GM21619 (cell line): ENCODE results near the gene TPK1.
A peak's percentile ranks its signal among the peaks of the same experiment; 100 is the strongest.

Source experiments
- ATAC-seq: cut with Tn5 transposase; IDR thresholded peaks from one replicate; pipeline ENCODE4 v1.9.1; 2021; ENCODE audit not compliant: unreplicated experiment

TPK1 gene

DNA sequence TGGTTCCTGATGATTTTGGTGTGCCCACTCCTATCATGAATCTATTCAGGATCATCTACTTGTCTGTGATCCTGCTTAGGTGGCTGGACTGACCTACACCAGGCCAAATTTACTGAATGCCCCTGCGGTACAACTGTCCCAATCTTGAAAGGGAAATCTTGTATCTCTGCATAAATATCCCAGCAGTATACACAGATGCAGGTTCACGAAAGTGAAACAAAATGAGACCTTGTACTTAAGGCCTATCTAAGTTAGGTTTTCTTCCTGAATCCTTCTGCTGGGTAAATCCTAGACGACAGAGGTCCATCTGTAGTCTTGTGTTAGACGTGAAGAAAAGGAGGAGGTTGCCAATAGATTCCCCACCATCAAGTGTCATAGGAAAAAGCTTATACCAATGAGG, 346.9 kb downstream of the TPK1 start:
- ATAC-seq = no peak

DNA sequence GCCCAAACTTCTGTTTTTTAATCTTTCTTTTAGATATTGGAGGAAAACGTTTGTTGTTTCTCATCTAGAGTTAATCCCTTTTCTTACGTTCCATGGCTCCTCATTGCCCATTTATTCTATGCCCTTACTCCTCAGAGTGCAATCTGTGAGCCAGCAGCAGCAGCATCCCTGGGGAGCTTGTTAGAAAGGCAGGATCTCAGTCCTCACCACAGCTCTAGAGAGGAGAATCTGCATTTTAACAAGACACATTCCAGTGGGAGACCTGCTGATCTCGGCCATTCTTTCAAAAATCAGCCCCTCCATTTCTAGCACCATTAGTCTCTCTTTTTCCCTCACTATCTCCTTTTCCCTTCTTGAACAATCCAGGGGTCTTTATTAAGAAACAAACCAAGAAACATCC, 348.0 kb downstream of the TPK1 start:
- ATAC-seq = no peak

DNA sequence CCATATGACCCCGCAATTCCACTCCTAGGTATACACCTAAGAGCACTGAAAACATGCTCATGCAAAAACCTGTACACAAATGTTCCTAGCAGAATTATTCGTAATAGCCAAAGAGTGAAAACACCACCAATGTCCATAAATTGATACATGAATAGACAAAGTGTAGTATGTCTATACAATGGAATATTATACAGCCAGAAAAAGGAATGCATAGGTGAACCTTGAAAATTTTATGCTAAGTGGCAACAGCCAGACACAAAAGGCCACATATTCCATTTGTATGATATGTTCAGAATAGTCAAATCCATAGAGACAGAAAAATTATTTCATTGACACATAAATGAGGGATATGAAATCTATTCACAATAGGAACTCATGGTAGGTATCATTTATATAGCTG, 351.4 kb downstream of the TPK1 start:
- no peak for ATAC-seq

DNA sequence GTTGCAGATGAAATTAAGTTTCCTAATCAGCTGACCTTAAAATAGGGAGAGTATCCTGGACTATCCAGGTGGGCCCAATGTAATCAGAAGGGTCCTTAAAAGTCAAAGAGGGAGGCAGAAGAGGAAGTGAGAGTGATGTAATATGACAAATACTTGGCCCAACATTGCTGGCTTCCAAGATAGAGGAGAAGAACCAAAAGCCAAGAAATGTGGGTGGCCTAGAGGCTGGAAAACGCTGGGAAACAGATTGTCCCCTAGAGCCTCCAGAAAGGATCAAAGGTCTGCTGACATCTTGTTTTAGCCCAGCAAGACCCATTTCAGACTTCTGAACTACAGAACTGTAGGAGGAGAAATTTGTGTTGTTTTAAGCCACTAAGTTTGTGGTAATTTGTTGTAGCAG, 352.7 kb downstream of the TPK1 start:
- ATAC-seq = no peak

DNA sequence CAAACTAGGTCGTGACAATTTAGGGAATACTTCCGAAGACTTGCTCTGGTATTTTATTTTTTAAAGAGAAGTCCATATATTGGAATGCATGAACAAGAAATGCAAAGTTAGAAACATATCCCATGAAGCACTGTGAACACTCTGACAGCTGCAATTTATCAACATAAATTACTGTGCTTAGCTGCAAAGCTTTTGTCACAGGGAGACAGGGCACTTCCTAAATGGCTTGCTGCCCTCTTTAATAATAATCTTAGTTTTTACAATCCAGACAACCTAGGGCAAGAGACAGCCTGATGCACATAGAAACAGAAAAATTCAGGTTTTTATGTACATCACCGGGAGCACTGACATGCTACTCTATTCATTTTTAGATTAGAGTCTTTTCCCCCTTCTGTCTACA, 354.0 kb downstream of the TPK1 start:
- ATAC-seq = no peak

DNA sequence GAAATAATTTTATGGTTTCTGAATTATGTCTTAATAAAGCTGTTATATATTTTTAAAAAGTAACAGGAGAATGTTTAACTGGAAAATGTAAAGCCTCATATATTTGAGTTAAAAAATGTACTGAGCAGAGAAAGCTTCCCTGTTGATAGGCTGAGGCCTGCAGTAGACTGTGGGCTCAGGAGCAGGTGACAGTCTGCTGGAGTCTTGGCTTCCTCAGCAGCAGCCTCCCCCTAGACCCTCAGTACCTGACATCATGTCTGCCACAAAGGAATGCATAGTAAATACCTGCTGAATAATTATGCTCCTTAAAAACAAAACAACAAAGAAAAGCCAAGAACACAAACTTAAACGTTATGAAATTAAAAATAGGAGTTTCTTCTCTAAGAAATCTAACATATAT, 358.5 kb downstream of the TPK1 start:
- no peak for ATAC-seq

DNA sequence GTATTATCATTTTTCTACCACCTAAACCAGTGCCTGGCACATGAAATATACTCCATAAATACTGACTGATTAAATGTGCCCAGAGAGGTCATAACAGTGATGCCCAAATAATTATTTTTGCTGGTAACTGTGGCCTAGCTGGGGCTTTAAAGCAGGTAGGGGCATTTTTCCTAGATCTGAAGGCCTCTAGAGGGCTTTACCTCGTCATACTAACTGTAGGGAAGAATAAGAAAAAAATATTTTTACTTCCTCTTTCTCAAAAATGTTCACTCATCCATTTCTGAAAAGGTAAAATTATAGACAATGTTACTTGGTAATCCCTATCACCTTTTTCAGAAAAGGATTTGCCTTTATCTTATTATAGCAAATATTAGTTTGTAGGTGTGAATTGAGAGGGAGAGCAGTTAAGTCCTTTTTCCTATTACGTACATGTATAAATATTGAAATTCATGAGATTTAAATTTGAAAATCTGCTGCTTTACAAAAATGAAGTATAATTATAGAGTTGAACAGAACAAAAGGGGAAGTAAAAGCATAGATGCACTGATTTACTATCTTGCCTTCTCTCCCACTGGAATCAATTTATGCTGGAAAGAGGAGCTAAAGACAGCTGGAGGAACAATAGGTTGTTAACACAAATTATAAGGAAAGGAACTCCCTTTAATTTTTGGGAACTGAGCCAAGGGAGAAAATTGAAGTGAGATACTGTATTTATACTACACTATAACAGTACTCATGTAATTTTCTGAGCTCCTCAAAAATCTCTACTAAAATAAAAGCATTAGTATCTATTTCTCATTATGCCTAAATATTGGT, 360.8 kb downstream of the TPK1 start:
- no peak for ATAC-seq

DNA sequence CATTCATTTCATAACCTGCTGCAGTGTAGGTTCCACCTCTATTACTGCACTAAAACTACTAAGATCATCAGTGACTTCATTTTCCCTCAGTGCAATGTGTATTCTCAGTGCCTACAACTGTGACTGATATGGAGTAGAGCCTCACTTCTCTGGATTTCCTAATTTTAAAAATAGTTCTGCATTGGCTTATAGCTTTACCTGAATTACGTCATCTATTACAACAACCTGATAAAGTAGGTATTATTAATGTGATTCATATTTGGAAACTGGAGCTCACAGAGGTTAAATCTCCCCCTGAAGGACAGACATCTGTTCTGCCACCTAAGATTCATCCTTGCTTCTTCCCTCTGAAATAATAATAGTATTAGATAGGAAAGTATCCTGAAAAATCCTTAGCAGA, 361.5 kb downstream of the TPK1 start:
- no peak for ATAC-seq

DNA sequence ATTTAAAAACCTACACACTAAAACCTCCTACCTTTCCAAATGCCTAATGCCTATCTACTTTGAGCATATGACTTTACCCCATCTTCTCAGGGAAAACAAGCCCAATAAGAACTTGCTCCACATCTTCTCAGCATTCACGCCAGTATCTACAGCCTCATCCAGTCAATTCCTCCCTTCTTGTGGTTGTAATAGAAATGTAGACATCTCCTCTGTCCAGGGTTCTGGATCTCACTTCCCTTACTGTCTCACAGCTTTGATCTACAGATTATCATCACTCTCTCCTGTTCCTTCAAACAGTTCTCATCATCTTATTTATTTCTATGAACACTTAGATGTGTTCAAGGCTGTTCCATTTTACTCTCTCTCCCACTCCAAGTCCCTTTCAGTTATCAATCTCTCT, 361.9 kb downstream of the TPK1 start:
- ATAC-seq = no peak

DNA sequence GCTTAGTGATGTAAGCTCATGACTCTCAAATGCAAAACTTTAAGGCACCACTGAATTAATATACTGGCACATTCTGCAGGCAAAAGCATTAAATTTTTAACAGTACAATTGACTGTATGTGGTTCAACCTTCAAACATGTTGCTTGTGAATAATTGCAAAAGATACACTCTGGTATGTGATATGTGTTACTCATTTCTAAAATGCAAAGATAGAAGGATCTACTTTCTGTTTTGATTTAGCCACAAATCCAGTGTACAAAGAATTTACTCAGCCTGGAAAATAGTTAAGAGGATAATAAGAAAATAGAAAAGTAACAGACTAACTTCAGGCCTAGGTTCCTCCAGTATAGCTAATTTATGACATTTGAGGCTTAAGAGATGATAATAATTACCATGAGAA, 365.8 kb downstream of the TPK1 start:
- no peak for ATAC-seq

DNA sequence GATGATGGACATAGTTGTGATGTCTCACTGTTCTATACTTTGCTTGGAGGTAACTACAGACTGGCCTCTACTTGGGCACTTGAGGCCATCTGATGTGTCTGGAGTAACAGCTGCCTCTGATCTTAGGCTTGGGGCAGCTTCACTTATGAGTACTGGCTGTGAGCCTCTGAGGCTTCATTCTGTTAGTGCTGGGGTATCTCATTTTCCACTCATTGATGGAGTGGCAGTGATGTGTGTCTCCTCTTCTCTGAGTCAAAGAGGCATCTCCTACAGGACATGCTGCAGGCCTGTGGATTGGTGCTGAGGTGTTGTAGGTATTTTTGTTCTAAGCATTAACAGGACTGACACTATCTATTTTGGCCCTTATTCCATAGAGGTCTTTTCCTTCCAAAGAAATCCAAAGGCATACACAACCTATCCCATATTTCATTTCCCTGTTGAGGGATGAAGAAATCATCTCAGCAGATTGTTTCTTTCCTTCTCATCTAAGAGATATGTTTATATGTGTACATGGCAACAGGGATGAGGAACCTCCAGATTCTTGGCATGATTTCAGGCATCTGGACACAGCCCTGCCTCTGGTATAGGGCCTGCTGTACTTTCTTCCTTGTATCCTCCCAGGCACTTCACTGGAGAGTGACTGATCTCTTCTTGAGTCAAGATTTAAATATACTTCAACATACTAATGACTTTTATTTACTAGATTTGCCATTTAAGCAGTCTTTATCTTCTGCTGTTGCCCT, 366.7 kb downstream of the TPK1 start:
- no peak for ATAC-seq

DNA sequence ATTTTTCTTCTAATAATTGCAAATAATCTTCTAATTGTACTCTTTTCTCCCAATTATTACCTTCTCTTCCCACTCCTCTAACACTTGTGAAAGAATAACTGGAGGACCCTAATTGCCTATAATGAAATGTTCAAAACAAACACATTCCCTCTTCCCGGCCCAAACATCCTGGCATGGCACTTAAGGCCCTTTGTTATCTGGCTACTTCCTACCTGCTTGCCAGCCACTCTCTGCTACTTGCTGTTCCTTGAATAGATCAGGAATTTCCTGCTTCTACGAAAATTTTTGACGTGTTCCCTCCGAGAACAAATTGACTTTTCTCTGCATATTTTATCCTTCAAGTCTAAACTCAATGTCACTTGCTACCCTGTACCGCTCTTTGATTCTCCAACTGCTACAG, 376.2 kb downstream of the TPK1 start:
- no peak for ATAC-seq

DNA sequence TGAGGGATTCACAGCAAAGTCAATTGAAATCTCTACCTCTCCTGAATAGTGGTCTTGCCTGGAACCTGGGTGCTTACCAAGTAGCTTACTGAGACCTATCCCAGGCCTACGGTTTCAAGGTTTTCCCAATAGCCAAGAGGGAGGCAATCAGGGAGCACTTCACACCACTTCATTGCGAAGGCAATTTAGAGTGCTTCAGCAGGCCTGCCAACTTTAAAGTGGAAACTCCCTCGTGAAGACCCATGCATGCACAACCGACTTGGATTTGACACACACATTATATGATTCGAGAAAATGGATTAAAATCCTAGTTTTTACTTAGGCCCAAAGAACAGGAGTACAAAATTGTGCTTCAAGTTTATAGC, 380.8 kb downstream of the TPK1 start:
- ATAC-seq = no peak

DNA sequence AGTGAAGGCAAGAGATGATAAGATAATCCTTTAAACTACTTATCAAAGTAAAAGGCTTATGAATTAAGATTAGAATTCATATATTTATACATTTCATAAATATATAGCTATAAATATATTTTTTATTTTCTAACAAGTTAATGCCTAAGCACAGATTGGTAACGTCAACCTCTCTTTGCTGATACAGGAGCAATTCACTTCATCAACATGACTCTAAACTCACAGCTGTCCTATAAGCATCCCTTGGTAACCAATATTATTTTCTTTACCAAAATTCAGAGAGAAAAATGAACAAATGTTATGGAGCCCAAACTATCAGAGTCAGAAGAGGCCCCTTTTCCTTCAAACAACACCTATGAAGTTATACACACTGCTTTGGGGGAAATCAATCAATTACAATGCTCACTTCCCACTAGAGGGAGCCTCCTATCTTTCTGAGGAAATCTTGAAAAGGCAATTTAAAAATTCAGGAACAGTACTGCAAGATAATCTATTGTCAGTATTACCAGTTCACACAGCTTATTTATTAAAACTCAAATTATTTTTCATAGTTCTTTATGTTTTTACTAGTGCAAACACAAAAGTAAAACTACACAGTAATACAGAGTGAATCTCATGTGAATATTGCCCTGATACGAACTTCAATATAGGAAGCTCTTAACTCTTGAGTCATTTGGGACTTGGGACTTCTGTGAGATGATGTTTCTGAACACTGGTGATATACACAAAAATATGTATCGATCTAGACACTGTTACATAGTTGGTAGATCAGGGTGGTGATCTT, 381.4 kb downstream of the TPK1 start:
- no peak for ATAC-seq

DNA sequence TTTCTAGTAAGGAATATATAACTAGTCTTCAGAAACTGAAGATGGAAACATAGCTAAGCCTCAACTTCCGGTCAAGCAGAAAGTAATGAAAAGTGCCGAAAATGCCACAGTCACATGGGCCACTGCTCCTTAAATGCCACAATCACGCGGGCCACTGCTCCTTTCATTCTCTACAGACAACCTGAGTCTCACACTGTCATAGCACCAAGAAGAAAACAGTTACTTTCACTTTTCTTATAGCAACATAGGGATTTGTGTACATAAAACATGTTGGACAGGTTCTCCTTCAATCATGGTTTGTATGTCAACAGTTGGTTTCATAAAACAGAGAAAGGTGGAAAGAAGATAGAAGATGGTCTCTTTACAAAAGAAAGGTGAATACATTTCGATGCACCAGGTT, 383.8 kb downstream of the TPK1 start:
- no peak for ATAC-seq

DNA sequence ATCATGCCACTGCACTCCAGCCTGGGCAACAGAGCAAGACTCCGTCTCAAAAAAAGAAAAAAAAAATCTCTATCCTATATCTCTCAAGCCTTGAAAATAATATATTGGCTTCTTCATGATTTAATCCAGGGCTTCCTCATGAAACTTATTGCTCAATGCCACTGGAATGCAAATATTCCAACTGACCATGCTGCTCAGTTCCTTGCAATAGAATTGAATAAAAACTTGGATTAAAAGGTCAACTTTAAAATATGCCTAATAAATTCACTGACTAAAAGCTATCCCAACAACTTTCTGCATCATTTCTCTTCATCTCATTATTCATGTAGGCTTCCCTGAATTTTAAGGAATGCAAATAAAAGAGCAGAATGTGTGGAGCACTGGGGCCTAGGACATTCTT, 390.3 kb downstream of the TPK1 start:
- ATAC-seq = no peak

DNA sequence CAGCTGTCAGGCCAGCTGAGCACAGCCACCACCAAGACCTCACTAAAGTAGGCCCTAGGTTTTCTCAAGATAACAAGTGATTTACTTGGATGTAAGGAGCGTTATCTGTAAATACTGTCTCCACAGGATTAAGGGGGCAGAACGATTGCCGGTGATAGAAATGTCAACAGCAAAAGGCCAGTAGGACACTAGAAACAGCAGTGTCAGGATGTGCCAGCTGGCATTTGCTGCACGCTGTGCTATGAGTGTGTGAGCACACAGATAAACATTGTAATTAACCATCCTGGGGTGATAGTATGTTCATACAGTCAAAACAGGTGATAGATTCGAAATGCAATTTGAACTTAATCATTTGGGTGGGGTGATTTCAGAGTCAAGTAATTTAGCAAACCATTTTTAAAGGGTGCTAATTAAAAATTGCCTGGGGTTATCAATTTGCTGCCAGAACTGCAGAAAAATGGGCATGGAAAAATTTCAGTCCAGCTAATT, 396.1 kb downstream of the TPK1 start:
- no peak for ATAC-seq

DNA sequence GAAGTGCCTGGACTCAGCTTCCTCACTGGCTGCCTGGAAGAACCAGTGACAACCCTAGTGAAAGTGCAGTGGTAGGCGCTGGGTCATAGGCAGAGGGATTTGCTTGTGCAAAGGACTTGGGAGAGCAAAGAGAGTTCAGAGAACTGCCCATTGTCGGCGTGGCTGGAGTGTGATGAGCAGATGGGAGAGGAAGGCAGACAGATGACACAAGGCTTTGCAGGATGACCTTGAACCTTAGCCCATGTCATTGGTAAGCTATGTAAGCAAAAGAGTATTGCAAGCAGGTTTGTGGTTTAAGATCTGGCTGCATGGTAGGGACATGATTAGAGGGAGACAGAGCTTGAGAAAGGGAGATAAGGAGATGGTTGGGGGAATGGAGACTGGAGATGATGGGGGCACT, 397.1 kb downstream of the TPK1 start:
- ATAC-seq = no peak

DNA sequence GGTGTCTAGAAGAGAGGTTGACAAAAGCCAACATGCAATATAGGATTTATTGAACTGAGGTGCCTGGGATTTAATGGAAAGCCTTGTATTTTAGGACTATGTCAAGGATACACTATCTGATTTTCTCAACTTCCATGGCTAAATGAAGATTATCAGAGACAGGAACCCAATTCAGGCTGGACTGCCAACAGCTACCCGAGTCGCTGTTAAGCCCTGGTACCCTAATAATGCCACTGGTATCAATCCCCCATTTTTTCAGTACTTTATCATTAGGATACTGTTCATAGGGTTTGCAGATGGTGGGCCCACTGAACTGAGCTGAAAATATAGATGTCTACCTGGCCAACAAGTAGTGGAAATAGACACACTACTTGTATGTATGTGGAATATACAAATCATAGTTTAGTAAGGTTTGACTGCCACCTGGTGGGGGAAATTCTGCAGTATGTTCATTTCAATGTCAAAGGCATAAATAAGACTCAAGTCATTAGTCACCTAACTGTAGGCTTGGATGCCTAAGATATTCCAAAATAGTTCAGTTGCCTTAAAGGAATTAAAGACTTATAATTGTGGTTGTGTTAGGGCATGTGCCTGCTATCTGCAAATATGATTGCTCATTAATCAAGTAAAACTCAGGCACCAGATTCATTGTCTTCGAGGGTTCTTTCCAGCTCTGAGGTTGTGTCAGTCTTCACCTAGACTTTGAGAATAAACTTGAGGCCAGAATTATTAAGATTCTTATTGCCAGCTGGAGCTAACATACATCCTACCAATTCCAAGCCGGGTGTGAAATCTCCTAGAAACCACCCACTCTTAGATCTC, 398.3 kb downstream of the TPK1 start:
- ATAC-seq = peak; percentile 80

DNA sequence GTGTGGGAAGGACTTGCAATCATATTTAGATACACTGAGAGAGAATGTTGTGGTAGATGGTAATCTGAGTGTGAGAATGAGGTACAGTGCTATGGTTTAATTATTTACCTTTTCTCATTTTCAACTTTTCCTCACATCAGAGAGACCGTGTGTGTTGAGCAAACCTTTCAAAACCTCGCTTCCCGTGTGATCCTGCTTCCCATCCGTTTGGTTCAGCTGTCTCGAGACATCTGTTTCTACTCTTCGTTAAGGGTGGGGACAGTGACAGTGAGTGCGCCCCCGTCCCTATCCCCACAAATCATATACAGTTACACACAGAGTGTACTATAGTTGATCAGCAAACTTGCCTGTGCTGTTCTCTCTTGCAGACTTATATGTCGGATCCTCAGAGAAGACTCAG, 399.4 kb downstream of the TPK1 start:
- no peak for ATAC-seq

DNA sequence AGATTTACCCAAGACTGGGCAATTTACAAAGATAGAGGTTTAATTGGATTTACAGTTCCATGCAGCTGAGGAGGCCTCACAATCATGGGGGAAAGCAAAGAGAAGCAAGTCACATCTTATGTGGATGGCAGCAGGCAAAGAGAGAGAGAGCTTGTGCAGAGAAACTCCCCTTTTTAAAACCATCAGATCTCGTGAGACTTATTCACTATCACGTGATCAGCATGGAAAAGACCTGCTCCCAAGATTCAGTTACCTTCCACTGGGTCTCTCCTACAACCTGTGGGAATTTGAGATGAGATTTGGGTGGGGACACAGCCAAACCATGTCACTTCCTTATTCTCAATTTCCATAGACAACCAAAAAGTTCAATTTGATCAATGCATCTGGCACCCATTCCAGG, 407.4 kb downstream of the TPK1 start:
- no peak for ATAC-seq
